ENCODE measurements around the gene AKT3. TPM values are rescaled to one million over a fixed set of nuclear protein-coding genes. Genes with fewer than 3 reads are reported as not detected.

The AKT3 gene
- total and polyA plus RNA-seq, 11 donors: 3.2 to 27.9 (median 16.6) TPM

DNA sequence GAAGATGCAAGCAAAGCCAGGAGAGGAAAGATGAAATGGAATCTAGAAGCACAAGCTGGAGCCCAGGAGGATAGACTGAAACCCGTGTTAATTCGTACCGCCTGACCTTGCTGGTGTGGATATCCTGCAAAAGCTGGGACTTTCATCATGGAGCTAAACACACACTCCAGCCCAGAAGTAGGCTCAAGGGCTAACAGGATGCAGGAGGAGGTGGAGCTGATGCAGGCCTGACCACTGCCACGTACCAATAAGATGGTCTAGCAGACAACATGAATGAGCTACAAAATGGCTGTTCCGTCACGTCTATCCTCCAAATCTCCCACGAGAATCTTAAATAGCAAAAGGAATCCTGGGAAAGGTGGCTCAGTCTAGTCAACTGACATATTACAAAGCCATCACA is 323.9 kb downstream of the AKT3 start:
- ATAC-seq: no peak
- 95 to 98% (median 97%) methylated on average over 7 of the region's 7 CpGs for WGBS, 4 donors

GRCh38 chr1:243525085-243525487 is 325.0 kb downstream of the AKT3 start:
- ATAC-seq: no peak
- no peak overlapping the region for H3K27ac ChIP-seq
- H3K4me3 ChIP-seq: no peak overlapping the region
- 73 to 83% (median 78%) methylated on average over 2 of the region's 2 CpGs for WGBS, 4 donors
- no peaks in the 10 kb centered on the region for H3K27me3 ChIP-seq
- TF ChIP-seq, protein P1, sequence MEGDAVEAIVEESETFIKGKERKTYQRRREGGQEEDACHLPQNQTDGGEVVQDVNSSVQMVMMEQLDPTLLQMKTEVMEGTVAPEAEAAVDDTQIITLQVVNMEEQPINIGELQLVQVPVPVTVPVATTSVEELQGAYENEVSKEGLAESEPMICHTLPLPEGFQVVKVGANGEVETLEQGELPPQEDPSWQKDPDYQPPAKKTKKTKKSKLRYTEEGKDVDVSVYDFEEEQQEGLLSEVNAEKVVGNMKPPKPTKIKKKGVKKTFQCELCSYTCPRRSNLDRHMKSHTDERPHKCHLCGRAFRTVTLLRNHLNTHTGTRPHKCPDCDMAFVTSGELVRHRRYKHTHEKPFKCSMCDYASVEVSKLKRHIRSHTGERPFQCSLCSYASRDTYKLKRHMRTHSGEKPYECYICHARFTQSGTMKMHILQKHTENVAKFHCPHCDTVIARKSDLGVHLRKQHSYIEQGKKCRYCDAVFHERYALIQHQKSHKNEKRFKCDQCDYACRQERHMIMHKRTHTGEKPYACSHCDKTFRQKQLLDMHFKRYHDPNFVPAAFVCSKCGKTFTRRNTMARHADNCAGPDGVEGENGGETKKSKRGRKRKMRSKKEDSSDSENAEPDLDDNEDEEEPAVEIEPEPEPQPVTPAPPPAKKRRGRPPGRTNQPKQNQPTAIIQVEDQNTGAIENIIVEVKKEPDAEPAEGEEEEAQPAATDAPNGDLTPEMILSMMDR (IDR thresholded peaks at IDR 0.05): no peak
- no peak for TF ChIP-seq POLR2A (IDR thresholded peaks at IDR 0.05)
- intact Hi-C loops (cut with DNase I): no loop called here
- no peak for DNase-seq
- peaks cover 0 to 6% (median 0%) of the 10 kb centered on the region in 9 donors for H3K36me3 ChIP-seq
- H3K9me3 ChIP-seq: peaks cover 0 to 6% (median 0%) of the 10 kb centered on the region in 12 donors
- H3K4me1 ChIP-seq: peaks cover 0 to 5% (median 0%) of the 10 kb centered on the region in 12 donors

More for the DNA sequence above, 323.9 kb downstream of the AKT3 start:
- intact Hi-C loops (cut with DNase I): no loop called here
- H3K9me3 ChIP-seq: peaks cover 0 to 6% (median 0%) of the 10 kb centered on the region in 12 donors
- peaks cover 0 to 5% (median 0%) of the 10 kb centered on the region in 9 donors for H3K36me3 ChIP-seq
- no peaks in the 10 kb centered on the region for H3K27me3 ChIP-seq
- no peak overlapping the region for H3K4me3 ChIP-seq
- no peak overlapping the region for H3K27ac ChIP-seq
- TF ChIP-seq, protein P1 (IDR thresholded peaks at IDR 0.05): no peak
- no peak for TF ChIP-seq POLR2A (IDR thresholded peaks at IDR 0.05)
- peaks cover 0 to 4% (median 0%) of the 10 kb centered on the region in 12 donors for H3K4me1 ChIP-seq
- no peak for DNase-seq

- WGBS, 4 donors: 86 to 89% (median 89%) methylated on average over 5 of the region's 5 CpGs
- Histone ChIP-seq H3K27ac (no peak overlapping the region), H3K4me1 (peaks cover 0 to 12% (median 0%) of the 10 kb centered on the region in 12 donors)
Measured at GRCh38 chr1:243523766-243524165, 326.3 kb downstream of the AKT3 start.

DNA sequence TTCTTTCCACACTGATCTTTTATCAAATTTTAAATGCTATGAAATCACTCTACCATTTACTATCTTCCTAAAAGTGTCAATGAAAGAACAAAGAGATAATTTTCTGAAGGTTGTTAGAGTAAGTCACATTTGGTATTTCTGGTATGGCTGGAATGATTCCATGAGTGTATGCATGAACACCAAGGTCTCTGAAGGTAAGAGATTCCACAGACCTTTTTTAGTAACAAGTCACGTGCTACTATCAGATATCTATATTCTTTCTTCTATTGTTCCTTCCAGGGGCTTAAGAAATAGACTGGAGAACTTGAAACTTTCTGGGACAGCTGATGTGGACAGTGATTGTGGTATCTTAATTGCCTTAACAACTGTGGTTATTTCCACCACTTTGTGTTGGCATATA is 329.2 kb downstream of the AKT3 start:
- TF ChIP-seq, protein P1 (IDR thresholded peaks at IDR 0.05): no peak
- no peak for TF ChIP-seq POLR2A (IDR thresholded peaks at IDR 0.05)

More at GRCh38 chr1:243523766-243524165, 326.3 kb downstream of the AKT3 start:
- H3K36me3 ChIP-seq: peaks cover 0 to 6% (median 0%) of the 10 kb centered on the region in 9 donors
- intact Hi-C loops (cut with DNase I): no loop called here
- ATAC-seq: no peak
- H3K4me3 ChIP-seq: no peak overlapping the region
- TF ChIP-seq POLR2A (IDR thresholded peaks at IDR 0.05): no peak
- TF ChIP-seq, protein P1 (IDR thresholded peaks at IDR 0.05): no peak
- no peak for DNase-seq
- H3K27me3 ChIP-seq: no peaks in the 10 kb centered on the region
- peaks cover 0 to 5% (median 0%) of the 10 kb centered on the region in 12 donors for H3K9me3 ChIP-seq

More for the DNA sequence above, 329.2 kb downstream of the AKT3 start:
- Histone ChIP-seq H3K27ac (no peak overlapping the region), H3K27me3 (no peaks in the 10 kb centered on the region), H3K4me1 (peaks cover 0 to 12% (median 0%) of the 10 kb centered on the region in 12 donors), H3K9me3 (peaks cover 0 to 20% (median 3%) of the 10 kb centered on the region in 12 donors), H3K36me3 (peaks cover 0 to 6% (median 0%) of the 10 kb centered on the region in 9 donors), H3K4me3 (no peak overlapping the region)
- 49 to 63% (median 62%) methylated on average over 1 of the region's 1 CpG for WGBS, 4 donors
- DNase-seq: no peak
- intact Hi-C loops (cut with DNase I): no loop called here
- ATAC-seq: no peak

Measured in heart left ventricle (tissue), 16 donors.